Ectodermal cell (in vitro differentiated cells): ENCODE measurements around the gene LRP6.
"Not testable (repeated sequence)": the region's sequence is repeated elsewhere in the genome, so short reads cannot be mapped to it uniquely, and the experiment has no call there.

Experiments used
- H3K27ac ChIP-seq: 2 replicates; pipeline ENCODE4 v1.7.0; 2013; ENCODE audit warnings: mild to moderate bottlenecking, low read depth, low read length; ENCODE audit not compliant: insufficient read depth, poor library complexity, severe bottlenecking
- H3K27me3 ChIP-seq: 2 replicates; pipeline ENCODE4 v1.7.0; 2013; ENCODE audit warnings: mild to moderate bottlenecking, low read length; ENCODE audit not compliant: insufficient read depth, control insufficient read depth, poor library complexity, severe bottlenecking
- H3K36me3 ChIP-seq: one replicate; pipeline ENCODE4 v1.7.0; 2013; ENCODE audit warnings: low read length; ENCODE audit not compliant: control insufficient read depth, insufficient read depth
- H3K4me1 ChIP-seq: one replicate; pipeline ENCODE4 v1.7.0; 2013; ENCODE audit warnings: low read length; ENCODE audit not compliant: control insufficient read depth, insufficient read depth
- H3K4me3 ChIP-seq: 2 replicates; pipeline ENCODE4 v1.7.0; 2013; ENCODE audit warnings: low read depth, low read length, control low read depth; ENCODE audit not compliant: insufficient read depth
- H3K9me3 ChIP-seq: 2 replicates; pipeline ENCODE4 v1.7.0; 2013; ENCODE audit warnings: mild to moderate bottlenecking, low read length, moderate library complexity; ENCODE audit not compliant: control insufficient read depth
- WGBS, 2 experiments: methylation state at CpG; one replicate each; pipeline ENCODE4 v1.1.7; 2013; ENCODE audit warnings: missing lambda C conversion rate in 2 of 2; 5-methylcytosine and 5-hydroxymethylcytosine counted together

The LRP6 gene

DNA sequence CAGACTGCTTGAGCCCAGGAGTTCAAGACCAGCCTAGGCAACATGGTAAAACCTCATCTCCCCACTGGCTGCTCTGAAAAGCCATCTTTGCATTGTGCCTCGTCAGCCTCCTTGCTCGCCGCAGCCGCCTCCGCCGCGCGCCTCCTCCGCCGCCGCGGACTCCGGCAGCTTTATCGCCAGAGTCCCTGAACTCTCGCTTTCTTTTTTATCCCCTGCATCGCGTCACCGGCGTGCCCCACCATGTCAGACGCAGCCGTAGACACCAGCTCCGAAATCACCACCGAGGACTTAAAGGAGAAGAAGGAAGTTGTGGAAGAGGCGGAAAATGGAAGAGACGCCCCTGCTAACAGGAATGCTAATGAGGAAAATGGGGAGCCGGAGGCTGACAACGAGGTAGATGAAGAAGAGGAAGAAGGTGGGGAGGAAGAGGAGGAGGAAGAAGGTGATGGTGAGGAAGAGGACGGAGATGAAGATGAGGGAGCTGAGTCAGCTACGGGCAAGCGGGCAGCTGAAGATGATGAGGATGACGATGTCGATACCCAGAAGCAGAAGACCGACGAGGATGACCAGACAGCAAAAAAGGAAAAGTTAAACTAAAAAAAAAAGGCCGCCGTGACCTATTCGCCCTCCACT is 155.8 kb downstream of the LRP6 start:
- WGBS, 2 experiments, result 96 to 98% methylated on average over 34 to 37 of the region's 37 CpGs
- not testable (repeated sequence) for H3K4me1 ChIP-seq, H3K9me3 ChIP-seq, H3K27ac ChIP-seq, H3K27me3 ChIP-seq, H3K36me3 ChIP-seq, H3K4me3 ChIP-seq

DNA sequence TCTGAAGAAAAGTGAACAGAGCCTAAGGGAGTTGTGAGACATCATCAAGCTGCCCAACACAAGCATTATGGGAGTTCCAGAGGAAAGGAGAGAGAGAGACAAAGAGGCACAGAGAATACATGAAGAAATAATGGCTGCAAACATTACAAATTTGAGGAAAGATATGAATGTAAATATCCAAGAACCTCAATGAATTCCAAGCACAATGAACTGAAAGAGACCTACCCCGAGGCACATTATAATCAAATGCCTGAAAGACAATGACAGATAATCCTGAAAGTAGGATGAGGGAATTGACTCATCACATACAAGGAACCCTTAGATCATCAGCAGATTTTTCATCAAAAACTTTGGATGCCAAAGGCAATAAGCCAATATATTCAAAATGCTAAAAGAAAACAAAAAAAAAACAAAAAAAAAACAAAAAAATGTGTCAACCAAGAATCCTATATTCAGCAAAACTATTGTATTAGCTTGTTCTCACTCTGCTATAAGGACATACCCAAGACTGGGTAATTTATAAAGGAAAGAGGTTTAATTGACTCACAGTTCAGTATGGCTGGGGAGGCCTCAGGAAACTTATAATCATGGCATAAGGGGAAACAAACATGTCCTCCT is 158.3 kb downstream of the LRP6 start:
- Histone ChIP-seq H3K27me3 (no peaks in the 10 kb centered on the region), H3K36me3 (peaks cover 6% of the 10 kb centered on the region), H3K4me3 (no peak overlapping the region), H3K27ac (no peak overlapping the region), H3K4me1 (no peaks in the 10 kb centered on the region), H3K9me3 (no peaks in the 10 kb centered on the region)
- WGBS, 2 experiments, result 89 to 100% methylated on average over 1 of the region's 1 CpG

- WGBS, 2 experiments, result 91 to 94% methylated on average over 6 of the region's 6 CpGs
- H3K4me3 ChIP-seq, result no peak overlapping the region
- H3K4me1 ChIP-seq, result no peaks in the 10 kb centered on the region
- H3K27ac ChIP-seq, result no peak overlapping the region
- H3K36me3 ChIP-seq, result peaks cover 6% of the 10 kb centered on the region
- H3K27me3 ChIP-seq, result no peaks in the 10 kb centered on the region
- H3K9me3 ChIP-seq, result no peaks in the 10 kb centered on the region
Measured at GRCh38 chr12:12107678-12108077, 159.2 kb downstream of the LRP6 start.

DNA sequence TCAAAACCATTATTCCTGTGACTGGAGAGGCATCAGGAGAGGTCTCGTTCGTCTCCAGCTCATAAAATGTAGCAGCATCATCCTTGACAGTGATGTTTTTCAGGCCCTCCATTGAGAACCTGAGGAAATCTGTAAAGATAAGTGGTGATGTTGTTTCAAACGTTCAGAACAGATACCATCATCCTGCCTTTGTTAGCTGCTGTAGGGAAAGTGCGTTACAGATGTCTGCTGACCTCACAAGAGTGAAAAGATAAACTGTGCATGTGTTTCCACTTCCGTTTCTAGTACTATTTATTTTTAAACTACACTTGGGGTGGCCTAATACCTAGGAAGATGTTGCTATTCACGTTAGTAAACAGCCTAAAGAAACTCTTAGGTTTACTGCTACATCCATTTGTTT is 167.7 kb downstream of the LRP6 start:
- H3K36me3 ChIP-seq, result no peaks in the 10 kb centered on the region
- no peak overlapping the region for H3K27ac ChIP-seq
- H3K4me1 ChIP-seq, result no peaks in the 10 kb centered on the region
- 94 to 98% methylated on average over 5 to 6 of the region's 6 CpGs for WGBS, 2 experiments
- no peaks in the 10 kb centered on the region for H3K27me3 ChIP-seq
- no peaks in the 10 kb centered on the region for H3K9me3 ChIP-seq
- no peak overlapping the region for H3K4me3 ChIP-seq

- no peak overlapping the region for H3K4me3 ChIP-seq
- no peak overlapping the region for H3K27ac ChIP-seq
- no peaks in the 10 kb centered on the region for H3K9me3 ChIP-seq
- no peaks in the 10 kb centered on the region for H3K4me1 ChIP-seq
- WGBS, 2 experiments, result 94 to 95% methylated on average over 3 of the region's 3 CpGs
- H3K27me3 ChIP-seq, result no peaks in the 10 kb centered on the region
- H3K36me3 ChIP-seq, result no peaks in the 10 kb centered on the region
Measured at GRCh38 chr12:12098691-12099015, 168.2 kb downstream of the LRP6 start.

DNA sequence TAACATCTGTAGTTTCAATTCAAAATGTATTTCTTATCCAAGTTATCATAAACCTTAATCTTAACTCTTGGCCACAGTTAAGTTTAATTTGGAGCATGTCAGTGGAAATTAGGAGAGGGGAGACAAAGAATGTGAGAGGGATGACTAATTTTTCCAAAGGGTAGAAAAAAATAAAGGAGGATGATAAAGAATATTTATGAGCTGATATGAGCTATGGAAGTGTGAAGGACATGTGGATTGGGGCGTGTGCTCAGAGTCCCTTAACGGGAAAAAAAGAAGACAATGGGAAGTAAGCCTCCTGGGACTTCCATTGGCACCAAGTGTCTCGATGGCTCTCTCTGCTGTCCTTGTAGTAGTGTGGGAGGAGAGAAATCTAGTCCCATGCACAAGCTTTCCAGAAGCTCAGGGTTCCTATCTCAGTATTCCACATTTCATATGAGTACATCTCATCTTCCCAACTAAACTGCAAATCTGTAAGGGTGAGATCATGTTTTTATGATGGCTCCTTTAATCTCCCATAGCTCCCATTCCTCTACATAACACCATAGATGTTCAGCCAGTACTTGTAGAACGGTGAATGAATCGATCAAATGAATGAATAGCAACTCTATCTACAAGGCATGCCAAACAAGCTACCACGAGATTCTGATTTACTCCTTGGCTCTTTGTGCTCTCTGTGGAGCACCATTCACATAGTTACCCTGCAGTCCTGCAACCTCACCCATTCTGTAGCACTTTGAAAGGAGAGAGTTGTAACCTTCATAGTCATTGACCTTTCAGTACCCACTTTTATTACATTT is 168.8 kb downstream of the LRP6 start:
- no peaks in the 10 kb centered on the region for H3K4me1 ChIP-seq
- WGBS, 2 experiments, result 90% methylated on average over 6 of the region's 6 CpGs
- no peak overlapping the region for H3K4me3 ChIP-seq
- no peaks in the 10 kb centered on the region for H3K36me3 ChIP-seq
- no peaks in the 10 kb centered on the region for H3K9me3 ChIP-seq
- H3K27me3 ChIP-seq, result no peaks in the 10 kb centered on the region
- no peak overlapping the region for H3K27ac ChIP-seq

GRCh38 chr12:12095021-12095420 is 171.8 kb downstream of the LRP6 start:
- Histone ChIP-seq H3K27ac (no peak overlapping the region), H3K36me3 (no peaks in the 10 kb centered on the region), H3K4me3 (no peak overlapping the region), H3K4me1 (no peaks in the 10 kb centered on the region), H3K9me3 (no peaks in the 10 kb centered on the region), H3K27me3 (no peaks in the 10 kb centered on the region)
- 95 to 98% methylated on average over 3 of the region's 3 CpGs for whole genome bisulfite sequencing, 2 experiments

GRCh38 chr12:12094481-12094880 is 172.4 kb downstream of the LRP6 start:
- Histone ChIP-seq H3K4me3 (no peak overlapping the region), H3K27me3 (no peaks in the 10 kb centered on the region), H3K36me3 (no peaks in the 10 kb centered on the region), H3K9me3 (no peaks in the 10 kb centered on the region), H3K4me1 (no peaks in the 10 kb centered on the region), H3K27ac (no peak overlapping the region)
- 93 to 96% methylated on average over 4 of the region's 4 CpGs for WGBS, 2 experiments

DNA sequence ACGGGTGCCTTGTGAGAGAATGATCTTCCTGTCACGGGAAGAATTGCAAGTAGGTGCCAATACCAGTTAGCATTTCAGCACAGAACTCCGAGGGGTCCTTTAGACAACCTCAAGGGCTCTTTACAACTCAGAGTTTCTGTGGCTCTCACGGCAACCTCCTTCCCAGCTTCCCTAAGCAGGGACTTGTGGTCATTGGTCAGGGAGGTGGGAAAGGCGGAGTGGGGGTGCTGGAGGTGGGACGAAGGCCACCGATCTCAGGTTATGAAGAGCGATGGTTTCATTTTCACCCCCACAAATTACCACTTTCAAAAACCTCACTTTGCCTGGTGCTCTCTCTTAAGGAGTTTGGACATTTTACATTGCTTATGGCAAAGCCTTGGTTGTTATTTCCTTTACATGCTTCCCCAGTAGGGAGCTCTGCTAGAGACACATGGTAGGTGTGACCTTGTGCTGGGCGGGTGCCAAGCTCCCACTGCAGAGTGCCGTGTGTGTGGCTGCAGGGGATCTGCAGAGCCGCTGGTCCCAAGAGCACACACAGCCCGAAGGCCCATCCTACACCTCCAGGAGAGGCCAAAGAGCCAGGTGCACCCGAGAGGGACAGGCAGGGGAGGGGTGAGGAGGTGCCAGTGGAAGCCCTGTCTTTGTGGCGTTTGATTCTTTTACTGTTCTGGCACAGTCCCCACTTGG is 174.7 kb downstream of the LRP6 start:
- no peaks in the 10 kb centered on the region for H3K27me3 ChIP-seq
- no peak overlapping the region for H3K4me3 ChIP-seq
- peaks cover 8% of the 10 kb centered on the region for H3K4me1 ChIP-seq
- H3K27ac ChIP-seq, result no peak overlapping the region
- H3K9me3 ChIP-seq, result no peaks in the 10 kb centered on the region
- H3K36me3 ChIP-seq, result no peaks in the 10 kb centered on the region
- WGBS, 2 experiments, result 90 to 92% methylated on average over 14 of the region's 14 CpGs

DNA sequence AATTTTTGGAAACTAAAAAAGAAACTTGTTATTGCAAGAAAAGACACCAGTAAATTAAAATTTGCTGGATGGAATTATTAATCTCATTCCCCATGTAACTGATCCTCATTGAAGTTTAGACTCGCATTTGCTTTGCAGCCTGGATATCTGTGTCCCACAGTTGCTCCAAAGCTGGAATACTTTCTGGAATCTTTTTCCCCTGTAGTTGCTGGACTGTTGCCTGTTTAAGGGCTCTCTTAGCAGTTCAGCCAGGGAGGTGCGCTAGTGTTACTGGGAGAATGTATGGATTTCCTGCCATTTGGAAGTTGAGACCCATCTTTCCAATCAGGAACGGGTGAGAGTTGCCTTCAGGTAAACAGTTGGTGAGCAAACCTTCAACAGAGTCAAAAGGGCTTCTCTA is 175.8 kb downstream of the LRP6 start:
- Histone ChIP-seq H3K36me3 (no peaks in the 10 kb centered on the region), H3K4me1 (peaks cover 18% of the 10 kb centered on the region), H3K4me3 (no peak overlapping the region), H3K9me3 (no peaks in the 10 kb centered on the region), H3K27me3 (no peaks in the 10 kb centered on the region), H3K27ac (no peak overlapping the region)
- 93 to 99% methylated on average over 3 of the region's 3 CpGs for WGBS, 2 experiments
